Calu3 (cell line): ENCODE measurements around the gene ZFP36L2. TPM values are rescaled to one million over a fixed set of nuclear protein-coding genes. Genes with fewer than 3 reads are reported as not detected.
A peak's percentile ranks its signal among the peaks of the same experiment; 100 is the strongest.

Experiments used
- BruUV-seq: library from RNA; stranded (reverse); fragments of 400-500 nt; replicated peaks from 2 replicates; lab custom pipeline; 2021; lab: Mats Ljungman, UMichigan
- CTCF ChIA-PET: fragments of 300-600 bp; sonication (Branson Sonifier 250); formaldehyde crosslinking; loops from one replicate; lab custom pipeline; 2022; ENCODE audit warnings: antibody characterized with exemption; lab: Charles Lee
- DNase-seq: peaks from one replicate; pipeline ENCODE4 v3.0.0; 2022
- H3K27ac Mint-ChIP-seq: one replicate; pipeline ENCODE4 v1.8.0; 2022; ENCODE audit warnings: mixed read lengths; ENCODE audit not compliant: unreplicated experiment
- H3K27me3 Mint-ChIP-seq: one replicate; pipeline ENCODE4 v1.8.0; 2022; ENCODE audit warnings: mixed read lengths; ENCODE audit not compliant: unreplicated experiment
- H3K36me3 Mint-ChIP-seq: one replicate; pipeline ENCODE4 v1.8.0; 2022; ENCODE audit warnings: mild to moderate bottlenecking, moderate library complexity, mixed read lengths; ENCODE audit not compliant: insufficient read depth, unreplicated experiment
- H3K4me1 Mint-ChIP-seq: one replicate; pipeline ENCODE4 v1.8.0; 2022; ENCODE audit warnings: mild to moderate bottlenecking, low read depth, mixed read lengths; ENCODE audit not compliant: unreplicated experiment
- H3K4me3 Mint-ChIP-seq: one replicate; pipeline ENCODE4 v1.8.0; 2022; ENCODE audit warnings: mild to moderate bottlenecking, low read depth, moderate library complexity, mixed read lengths; ENCODE audit not compliant: unreplicated experiment
- H3K9me3 Mint-ChIP-seq: one replicate; pipeline ENCODE4 v1.8.0; 2022; ENCODE audit warnings: low read depth, mixed read lengths; ENCODE audit not compliant: unreplicated experiment
- CTCF ChIP-seq: fragments of 200-600 bp; IDR thresholded peaks from one replicate; pipeline ENCODE4 v1.8.0; 2022; ENCODE audit warnings: antibody characterized with exemption; ENCODE audit not compliant: unreplicated experiment
- intact Hi-C: fragments of 100-400 bp; cut with micrococcal nuclease; formaldehyde crosslinking; loops from one replicate; pipeline ENCODE4 v1.10.0; 2022; ENCODE audit not compliant: unreplicated experiment
- total RNA-seq: library from RNA; stranded (reverse); gene quantifications from 2 replicates; pipeline ENCODE4 v1.2.3, GENCODE V29; 2022

Gene ZFP36L2
- total RNA-seq, 1 experiment from 2014 or later: 90.7 TPM

- Mint-ChIP-seq H3K4me1 (peaks cover 45% of the 10 kb centered on the region), H3K27me3 (no peaks in the 10 kb centered on the region), H3K9me3 (no peaks in the 10 kb centered on the region), H3K27ac (peak overlapping the region; percentile 11), H3K36me3 (peaks cover 2% of the 10 kb centered on the region), H3K4me3 (no peak overlapping the region)
- DNase-seq: no peak
- CTCF ChIA-PET: interaction anchor here (0.7 to 1.0 kb wide), 2 partner anchors 14 to 151 kb away, joined by 3 to 4 read pairs; no protein-coding TSS in a partner anchor
- no peak for TF ChIP-seq CTCF
- BruUV-seq: no TSS peak
- intact Hi-C loops: no loop called here
Observed at GRCh38 chr2:43175020-43175441, 51.4 kb downstream of the ZFP36L2 start.

GRCh38 chr2:43174368-43174916, 52.0 kb downstream of the ZFP36L2 start:
- H3K36me3 Mint-ChIP-seq: peaks cover 8% of the 10 kb centered on the region
- intact Hi-C loops: no loop called here
- no TSS peak for BruUV-seq
- CTCF ChIA-PET: interaction anchor here (0.6 to 1.0 kb wide), 3 partner anchors 13 to 150 kb away, joined by 3 to 4 read pairs (median 3); no protein-coding TSS in a partner anchor
- no peaks in the 10 kb centered on the region for H3K9me3 Mint-ChIP-seq
- no peak overlapping the region for H3K4me3 Mint-ChIP-seq
- H3K27me3 Mint-ChIP-seq: no peaks in the 10 kb centered on the region
- H3K4me1 Mint-ChIP-seq: peaks cover 51% of the 10 kb centered on the region
- TF ChIP-seq CTCF: no peak
- peak overlapping the region; percentile 11 for H3K27ac Mint-ChIP-seq
- no peak for DNase-seq
